ENCODE results near the gene RUNX2. TPM values are rescaled to one million over a fixed set of nuclear protein-coding genes. Genes with fewer than 3 reads are reported as not detected.

Gene RUNX2
- total and polyA plus RNA-seq, 2 of the 8 experiments (the other 6 are each of a cell fraction or from before 2014, with no cell fraction given) = 0.26 to 1.2 TPM

- TF ChIP-seq NANOG (IDR thresholded peaks at IDR 0.05; ENCODE audit: insufficient read depth, low read depth, low read length, poor library complexity, severe bottlenecking) (no peak), SIRT6 (IDR thresholded peaks at IDR 0.05; ENCODE audit: low read length) (no peak), ATF2 (IDR thresholded peaks at IDR 0.05; ENCODE audit: low read length) (no peak), EGR1 (IDR thresholded peaks at IDR 0.05; ENCODE audit: borderline replicate concordance, low read depth, low read length) (no peak), TAF7 (optimal IDR thresholded peaks at IDR 0.05; ENCODE audit: borderline replicate concordance, low read depth, low read length) (no peak), YY1 (IDR thresholded peaks at IDR 0.05; ENCODE audit: low read depth, low read length) (no peak), KDM4A (IDR thresholded peaks at IDR 0.05; ENCODE audit: low read depth, low read length, severe bottlenecking) (no peak), EP300 (IDR thresholded peaks at IDR 0.05; ENCODE audit: borderline replicate concordance in 1 of 2, low read depth in 2 of 2, low read length in 2 of 2) (no peak)
Observed at GRCh38 chr6:45681860-45682511, 353.9 kb downstream of the RUNX2 start (continued).

All from H1 (cell line).